GM13977 (cell line): ENCODE data around the gene LRCH1.
A peak's percentile ranks its signal among the peaks of the same experiment; 100 is the strongest.

Source experiments
- DNase-seq: peaks from one replicate; pipeline ENCODE4 v3.0.0; 2012; ENCODE audit warnings: low spot score
- CTCF ChIP-seq: IDR thresholded peaks from 2 replicates; pipeline ENCODE4 v1.5.1; 2012; ENCODE audit warnings: mild to moderate bottlenecking, control low read depth; ENCODE audit not compliant: insufficient read depth; ENCODE audit errors: extremely low read depth, missing control alignments
- in situ Hi-C: fragments of 300-500 bp; cut with MboI; formaldehyde crosslinking; loops from one replicate; pipeline ENCODE4 v1.12.0; 2022; ENCODE audit warnings: low sequenced_read_pairs, low pct_unique_long_range_greater_than_20kb, mixed read lengths, inconsistent platforms; ENCODE audit not compliant: unreplicated experiment

The LRCH1 gene

DNA sequence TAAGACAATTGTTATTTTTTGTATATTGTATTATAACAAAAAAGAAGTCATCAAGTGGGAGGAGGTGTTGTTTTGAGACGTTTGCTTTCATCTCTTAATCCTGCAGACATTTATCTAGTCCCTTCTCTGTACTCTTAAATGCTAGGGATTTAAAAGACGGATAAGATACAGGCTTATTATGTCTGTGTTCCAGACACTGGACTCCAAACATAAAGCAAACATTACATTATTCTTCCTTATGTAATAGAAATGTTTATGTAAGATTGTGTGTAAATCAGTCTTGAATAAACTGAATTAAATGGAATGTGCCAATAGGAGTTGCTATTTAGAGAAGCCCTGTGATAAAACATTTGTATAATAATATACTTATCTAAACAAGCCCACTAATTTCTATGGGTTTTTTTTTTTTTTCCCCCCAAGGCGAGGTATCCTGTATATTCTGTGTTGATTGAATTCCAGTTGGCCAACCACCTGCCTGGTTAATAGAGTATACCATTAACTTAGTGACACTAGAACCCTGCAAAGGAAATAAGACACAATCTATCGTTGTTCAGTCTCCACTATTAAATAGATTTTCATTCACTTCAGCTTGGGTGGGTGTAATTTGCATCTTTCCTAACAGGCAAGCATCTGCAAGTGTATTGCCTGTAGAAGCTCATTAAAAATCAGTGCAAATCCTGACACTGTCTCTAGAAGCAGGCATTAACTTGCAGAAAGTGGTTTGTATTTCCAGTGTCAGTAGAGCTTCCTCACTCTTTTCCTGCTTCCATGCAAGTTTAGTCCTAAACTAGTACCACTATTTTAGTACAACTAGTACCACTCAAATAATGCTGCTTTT is 69.0 kb downstream of the LRCH1 start:
- DNase-seq: no peak
- no peak for TF ChIP-seq CTCF
- in situ Hi-C loops: no loop called here

GRCh38 chr13:46622630-46623256 is 69.8 kb downstream of the LRCH1 start:
- in situ Hi-C loops: no loop called here
- no peak for TF ChIP-seq CTCF
- DNase-seq: no peak

DNA sequence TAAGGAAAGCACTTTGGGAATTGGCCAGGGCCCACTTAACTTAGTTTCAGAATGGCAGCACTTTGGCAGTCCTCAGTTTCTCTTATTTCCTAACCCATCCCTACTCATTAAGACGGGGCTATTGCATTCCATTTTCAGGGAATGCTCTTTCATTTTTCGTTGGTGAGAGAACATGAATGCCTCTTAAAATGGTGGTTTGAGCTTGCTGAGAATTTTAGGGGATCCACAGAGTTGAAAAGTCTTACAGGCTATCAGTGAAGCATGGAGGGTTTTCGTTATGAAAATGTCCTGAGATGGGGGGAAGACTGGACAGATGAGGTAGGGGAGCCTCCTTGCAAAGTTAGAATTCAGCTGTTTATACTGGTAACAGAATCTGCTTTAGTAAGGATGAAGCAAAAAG is 71.4 kb downstream of the LRCH1 start:
- in situ Hi-C loops: no loop called here
- no peak for TF ChIP-seq CTCF
- DNase-seq: peak; percentile 33

DNA sequence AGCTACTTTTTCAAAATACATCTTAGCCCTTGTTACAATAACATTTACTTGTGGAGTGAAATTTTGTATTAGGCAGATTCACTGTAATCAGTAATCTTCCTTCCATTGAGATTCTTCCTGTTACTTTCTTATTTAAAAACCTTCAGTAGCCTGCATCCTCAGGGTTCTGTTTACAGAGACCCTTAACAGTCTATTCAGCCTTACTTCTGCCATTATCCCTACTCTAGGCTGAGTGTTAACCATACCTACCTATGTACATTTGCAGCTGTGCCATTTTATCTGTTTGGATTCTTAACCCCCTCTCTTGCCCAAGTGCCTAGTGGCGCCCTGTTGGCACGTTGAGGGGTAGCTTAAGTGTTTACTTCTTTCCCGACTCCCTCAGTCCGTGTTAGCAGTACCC is 71.9 kb downstream of the LRCH1 start:
- no peak for DNase-seq
- TF ChIP-seq CTCF: no peak
- in situ Hi-C loops: no loop called here

DNA sequence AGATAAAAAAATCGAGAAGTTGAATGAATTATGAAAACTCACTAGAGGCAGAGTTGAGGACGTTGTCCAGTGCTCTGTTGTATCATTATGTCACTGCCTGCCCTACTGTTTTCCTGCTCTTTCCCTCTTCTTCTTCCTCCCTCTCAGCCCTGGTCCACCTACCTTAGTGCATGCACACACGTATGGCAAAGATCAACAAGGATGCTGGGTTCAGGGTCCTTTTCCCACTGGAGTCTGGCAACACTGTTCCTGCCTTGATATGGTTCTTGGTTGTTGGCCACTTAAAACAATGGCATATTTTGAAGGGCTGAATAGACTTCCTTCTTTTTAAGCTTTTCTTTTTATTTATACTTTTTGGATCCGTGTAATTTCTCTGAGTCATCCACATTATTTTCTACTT is 74.5 kb downstream of the LRCH1 start:
- no peak for TF ChIP-seq CTCF
- in situ Hi-C loops: no loop called here
- DNase-seq: no peak

GRCh38 chr13:46628622-46629365 is 75.8 kb downstream of the LRCH1 start:
- no peak for TF ChIP-seq CTCF
- in situ Hi-C loops: no loop called here
- no peak for DNase-seq
